Gastrocnemius medialis (tissue), 4 donors: ENCODE results near the gene PDE6C. TPM values are rescaled to one million over a fixed set of nuclear protein-coding genes. Genes with fewer than 3 reads are reported as not detected.

Experiments used
- ATAC-seq, 2 donors: fragments of 150-250 bp; one replicate each; pipeline ENCODE4 v1.9.1; 2016
- DNase-seq, 2 donors: peaks; one replicate each; pipeline ENCODE4 v3.0.0-alpha.2; 2019
- H3K27ac ChIP-seq, 4 donors: fragments of 200-600 bp; sonication (generic); 1 replicate in 1 of 4; 2 replicates in 3 of 4; pipeline ENCODE4 v1.5.1; 2016 to 2018; ENCODE audit warnings: mild to moderate bottlenecking in 2 of 4, moderate library complexity in 1 of 4
- H3K27me3 ChIP-seq, 3 donors: fragments of 200-600 bp; sonication (generic) in 2 of 3; 1 replicate in 1 of 3; 2 replicates in 2 of 3; pipeline versions ENCODE4 v1.5.1 to v1.6.0; 2016 to 2019; ENCODE audit warnings: mild to moderate bottlenecking in 1 of 3, moderate library complexity in 1 of 3
- H3K36me3 ChIP-seq, 2 donors: fragments of 200-600 bp; sonication (generic) in 1 of 2; one replicate each; pipeline ENCODE4 v1.5.1; 2017 to 2018
- H3K4me1 ChIP-seq, 2 donors: fragments of 200-600 bp; sonication (generic) in 1 of 2; one replicate each; pipeline ENCODE4 v1.5.1; 2016 to 2017; ENCODE audit warnings: mild to moderate bottlenecking in 2 of 2
- H3K4me3 ChIP-seq, 4 donors: fragments of 200-600 bp; sonication (generic) in 3 of 4; 1 replicate in 1 of 4; 2 replicates in 3 of 4; pipeline ENCODE4 v1.5.1; 2016 to 2019; ENCODE audit warnings: mild to moderate bottlenecking in 2 of 4
- H3K9me3 ChIP-seq, 3 donors: fragments of 200-600 bp; sonication (generic) in 2 of 3; 1 replicate in 1 of 3; 2 replicates in 2 of 3; pipeline ENCODE4 v1.5.1; 2016 to 2019
- POLR2A ChIP-seq, 2 donors: fragments of 450-650 bp; IDR thresholded peaks; one replicate each; pipeline ENCODE4 v1.6.1; 2017; ENCODE audit warnings: antibody characterized with exemption in 2 of 2, mild to moderate bottlenecking in 2 of 2, moderate library complexity in 2 of 2
- in situ Hi-C, 4 donors: fragments of 200-750 bp; cut with MboI; loops; one replicate each; pipeline versions ENCODE4 v1.15.0 to v1.8.0; 2017; ENCODE audit warnings: low sequenced_read_pairs in 4 of 4
- intact Hi-C: fragments of 100-400 bp; cut with DNase I; formaldehyde crosslinking; loops from one replicate; pipeline ENCODE4 v1.15.1; 2023; ENCODE audit warnings: low total_unique reads
- total RNA-seq, 4 donors: library from RNA; depleted of rRNA; stranded (reverse); fragments of >200 nt; gene quantifications; one replicate each; pipeline versions ENCODE4 v1.1.0 to v1.2.3, GENCODE V29; 2016
- TF ChIP-seq, protein P1 (sequence below), 5 experiments: fragments of 450-650 bp in 3 of 5; fragments of 200-600 bp in 2 of 5; sonication (generic) in 2 of 5; IDR thresholded peaks in 4 of 5; conservative IDR thresholded peaks in 1 of 5; 1 replicate in 4 of 5; 2 replicates in 1 of 5; pipeline ENCODE4 v1.5.1; 2016 to 2019; ENCODE audit warnings: antibody characterized with exemption in 5 of 5, mild to moderate bottlenecking in 3 of 5, moderate library complexity in 3 of 5

PDE6C gene
- total RNA-seq, 4 donors from 2014 or later = not detected

DNA sequence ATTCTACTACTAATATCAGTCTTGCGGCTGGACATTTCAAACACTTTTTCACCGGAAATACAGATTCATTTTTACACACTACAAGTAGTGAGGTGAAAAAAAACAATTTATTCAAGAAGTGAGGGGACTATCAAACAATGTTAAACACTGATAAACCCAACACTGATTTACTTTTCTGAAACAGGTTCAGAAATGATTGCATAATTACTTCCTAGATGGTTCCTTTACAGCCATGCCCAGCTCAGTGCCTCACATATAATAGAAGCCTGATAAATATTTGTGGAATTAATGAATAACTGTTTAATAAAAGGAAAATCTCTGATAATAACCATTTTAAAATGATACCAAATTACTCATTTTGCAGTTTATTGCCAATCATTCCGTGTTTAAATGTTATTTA, 55.5 kb downstream of the PDE6C start:
- in situ Hi-C loops (no loop called here), intact Hi-C loops (no loop called here)
- DNase-seq (no peak), ATAC-seq (no peak)
- Histone ChIP-seq H3K27ac (no peak overlapping the region), H3K4me3 (no peak overlapping the region), H3K27me3 (no peaks in the 10 kb centered on the region), H3K4me1 (no peaks in the 10 kb centered on the region), H3K36me3 (peaks cover 0 to 65% of the 10 kb centered on the region in 2 donors), H3K9me3 (no peaks in the 10 kb centered on the region)
- TF ChIP-seq, protein P1, sequence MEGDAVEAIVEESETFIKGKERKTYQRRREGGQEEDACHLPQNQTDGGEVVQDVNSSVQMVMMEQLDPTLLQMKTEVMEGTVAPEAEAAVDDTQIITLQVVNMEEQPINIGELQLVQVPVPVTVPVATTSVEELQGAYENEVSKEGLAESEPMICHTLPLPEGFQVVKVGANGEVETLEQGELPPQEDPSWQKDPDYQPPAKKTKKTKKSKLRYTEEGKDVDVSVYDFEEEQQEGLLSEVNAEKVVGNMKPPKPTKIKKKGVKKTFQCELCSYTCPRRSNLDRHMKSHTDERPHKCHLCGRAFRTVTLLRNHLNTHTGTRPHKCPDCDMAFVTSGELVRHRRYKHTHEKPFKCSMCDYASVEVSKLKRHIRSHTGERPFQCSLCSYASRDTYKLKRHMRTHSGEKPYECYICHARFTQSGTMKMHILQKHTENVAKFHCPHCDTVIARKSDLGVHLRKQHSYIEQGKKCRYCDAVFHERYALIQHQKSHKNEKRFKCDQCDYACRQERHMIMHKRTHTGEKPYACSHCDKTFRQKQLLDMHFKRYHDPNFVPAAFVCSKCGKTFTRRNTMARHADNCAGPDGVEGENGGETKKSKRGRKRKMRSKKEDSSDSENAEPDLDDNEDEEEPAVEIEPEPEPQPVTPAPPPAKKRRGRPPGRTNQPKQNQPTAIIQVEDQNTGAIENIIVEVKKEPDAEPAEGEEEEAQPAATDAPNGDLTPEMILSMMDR (IDR thresholded peaks at IDR 0.05 in 4 of 5, conservative IDR thresholded peaks at IDR 0.05 in 1 of 5) = no peak
- TF ChIP-seq POLR2A (IDR thresholded peaks at IDR 0.05) = no peak

DNA sequence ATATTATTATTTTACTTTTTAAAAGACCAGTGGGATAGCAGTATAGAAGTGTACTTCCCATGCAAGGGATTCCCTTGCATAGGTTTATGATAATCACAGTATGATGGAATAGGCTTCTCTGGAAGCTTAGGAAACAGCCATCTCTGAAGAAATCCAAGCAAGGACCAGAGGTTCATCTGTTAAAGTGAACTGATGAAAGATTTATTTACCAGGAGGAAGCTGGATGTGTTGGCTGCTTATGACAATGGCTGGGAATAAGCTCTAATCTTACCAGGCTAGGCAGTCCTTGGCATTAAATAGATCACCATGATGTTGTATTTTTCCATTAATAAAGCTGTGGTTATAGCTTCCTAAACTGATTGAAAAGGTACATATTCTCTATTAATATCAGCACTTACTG, 58.0 kb downstream of the PDE6C start:
- Histone ChIP-seq H3K36me3 (peaks cover 0 to 79% of the 10 kb centered on the region in 2 donors), H3K4me1 (no peaks in the 10 kb centered on the region), H3K27me3 (no peaks in the 10 kb centered on the region), H3K27ac (no peak overlapping the region), H3K9me3 (no peaks in the 10 kb centered on the region), H3K4me3 (no peak overlapping the region)
- in situ Hi-C loops = loop anchor here in 1 of 4 donors (10.0 kb wide), 1 partner anchor 126 kb away; no protein-coding TSS in a partner anchor
- TF ChIP-seq, protein P1 (IDR thresholded peaks at IDR 0.05 in 4 of 5, conservative IDR thresholded peaks at IDR 0.05 in 1 of 5) = no peak
- no peak for TF ChIP-seq POLR2A (IDR thresholded peaks at IDR 0.05)
- intact Hi-C loops = no loop called here
- no peak for DNase-seq
- no peak for ATAC-seq

DNA sequence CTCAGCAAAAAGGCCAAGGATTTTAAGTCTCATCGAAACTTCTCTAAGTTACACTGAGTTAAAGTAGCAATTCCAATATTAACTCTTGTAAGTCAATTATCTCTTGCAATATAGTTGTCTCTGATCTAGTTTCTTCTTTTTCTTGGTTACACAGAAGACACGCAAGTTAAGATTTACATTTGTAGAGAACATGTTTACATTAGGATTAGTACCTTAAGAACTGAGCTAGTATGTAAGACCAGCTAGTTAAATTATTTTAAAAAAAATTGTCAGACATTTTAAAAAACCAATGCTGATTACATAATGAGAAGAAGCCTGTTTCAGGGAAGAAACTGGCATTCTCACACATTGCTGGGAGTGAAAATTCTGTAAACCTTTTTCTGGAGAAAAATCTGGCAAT, 58.7 kb downstream of the PDE6C start:
- TF ChIP-seq, protein P1 (IDR thresholded peaks at IDR 0.05 in 4 of 5, conservative IDR thresholded peaks at IDR 0.05 in 1 of 5) = no peak
- no peak for TF ChIP-seq POLR2A (IDR thresholded peaks at IDR 0.05)
- no peaks in the 10 kb centered on the region for H3K27me3 ChIP-seq
- H3K9me3 ChIP-seq = no peaks in the 10 kb centered on the region
- intact Hi-C loops (no loop called here), in situ Hi-C loops (loop anchor here in 1 of 4 donors (10.0 kb wide), 1 partner anchor 126 kb away; no protein-coding TSS in a partner anchor)
- H3K27ac ChIP-seq = no peak overlapping the region
- H3K4me3 ChIP-seq = no peak overlapping the region
- H3K36me3 ChIP-seq = peaks cover 0 to 79% of the 10 kb centered on the region in 2 donors
- H3K4me1 ChIP-seq = no peaks in the 10 kb centered on the region
- ATAC-seq (no peak), DNase-seq (no peak)

DNA sequence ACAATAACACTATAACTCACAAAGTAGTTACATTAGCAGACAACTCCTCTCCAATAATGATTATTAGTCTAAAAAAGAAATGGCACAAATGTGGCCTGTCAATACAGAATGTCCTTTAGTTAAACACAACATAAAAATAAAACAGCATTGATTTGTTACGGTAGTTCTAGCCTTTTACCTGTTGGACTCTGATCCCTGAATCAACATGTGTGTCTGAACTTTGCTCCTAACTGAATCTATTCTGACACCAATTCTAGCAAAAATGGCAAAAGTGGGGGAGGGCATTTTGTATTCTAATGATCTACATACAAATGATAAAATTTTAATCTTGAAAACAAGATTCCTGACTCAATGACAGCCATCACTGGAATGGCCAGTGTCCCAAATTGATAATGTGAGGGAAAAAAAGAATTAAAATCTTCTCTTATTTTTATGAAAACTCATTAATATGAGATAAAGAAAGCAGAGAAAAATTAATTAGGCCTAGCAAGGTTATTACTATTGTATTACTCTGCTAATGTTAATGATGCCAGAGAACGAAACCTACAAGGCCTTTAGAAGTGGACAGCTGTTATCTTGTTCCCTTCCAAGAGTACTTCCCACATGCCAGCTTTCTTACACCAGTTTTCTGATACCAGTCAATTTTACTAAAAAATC, 59.8 kb downstream of the PDE6C start:
- no peak for TF ChIP-seq POLR2A (IDR thresholded peaks at IDR 0.05)
- TF ChIP-seq, protein P1 (IDR thresholded peaks at IDR 0.05 in 4 of 5, conservative IDR thresholded peaks at IDR 0.05 in 1 of 5) = no peak
- Histone ChIP-seq H3K27ac (no peak overlapping the region), H3K9me3 (no peaks in the 10 kb centered on the region), H3K27me3 (no peaks in the 10 kb centered on the region), H3K36me3 (peaks cover 0 to 79% of the 10 kb centered on the region in 2 donors), H3K4me3 (no peak overlapping the region), H3K4me1 (no peaks in the 10 kb centered on the region)
- intact Hi-C loops = no loop called here
- DNase-seq (no peak), ATAC-seq (no peak)
- in situ Hi-C loops = loop anchor here in 1 of 4 donors (10.0 kb wide), 1 partner anchor 127 kb away; no protein-coding TSS in a partner anchor
